ENCODE data around the gene SNRNP200.

SNRNP200 gene

GRCh38 chr2:96305091-96305978 is at the start of gene SNRNP200:
Gene SNRNP200, minus strand, starts transcription at chr2:96305546. Its CDS starts 109 bp downstream, at chr2:96305437.
- TF ChIP-seq CTCF (IDR thresholded peaks at IDR 0.05; ENCODE audit: insufficient read depth, missing control alignments): no peak
- FAIRE-seq (no peak), DNase-seq (ENCODE audit: insufficient read length, low spot score) (peak; percentile 50)

GRCh38 chr2:96354492-96354891 is 49.1 kb upstream of the SNRNP200 start:
- TF ChIP-seq CTCF (IDR thresholded peaks at IDR 0.05; ENCODE audit: insufficient read depth, missing control alignments): no peak
- no peak for FAIRE-seq
- no peak for DNase-seq (ENCODE audit: insufficient read length, low spot score)

- no peak for TF ChIP-seq CTCF (IDR thresholded peaks at IDR 0.05; ENCODE audit: insufficient read depth, missing control alignments)
- DNase-seq (ENCODE audit: insufficient read length, low spot score) (no peak), FAIRE-seq (no peak)
These were observed 48.3 kb upstream of the SNRNP200 start for GRCh38 chr2:96353606-96354101.

GRCh38 chr2:96353032-96353561 is 47.8 kb upstream of the SNRNP200 start:
- no peak for DNase-seq (ENCODE audit: insufficient read length, low spot score)
- FAIRE-seq: no peak
- no peak for TF ChIP-seq CTCF (IDR thresholded peaks at IDR 0.05; ENCODE audit: insufficient read depth, missing control alignments)

- FAIRE-seq (no peak), DNase-seq (ENCODE audit: insufficient read length, low spot score) (no peak)
- no peak for TF ChIP-seq CTCF (IDR thresholded peaks at IDR 0.05; ENCODE audit: insufficient read depth, missing control alignments)
These were observed 42.0 kb upstream of the SNRNP200 start for GRCh38 chr2:96347395-96347794.

- FAIRE-seq (no peak), DNase-seq (ENCODE audit: insufficient read length, low spot score) (no peak)
- TF ChIP-seq CTCF (IDR thresholded peaks at IDR 0.05; ENCODE audit: insufficient read depth, missing control alignments): no peak
These were observed 40.6 kb upstream of the SNRNP200 start for GRCh38 chr2:96345868-96346462.

All from D721Med (cell line).